Measurements from ENCODE around the gene GMEB2. TPM values are rescaled to one million over a fixed set of nuclear protein-coding genes. Genes with fewer than 3 reads are reported as not detected.

The GMEB2 gene
- total and polyA plus RNA-seq, 2 donors (not counting 1 experiment from before 2014, with no cell fraction given) = 6.3 to 10.9 TPM

GRCh38 chr20:63570281-63571086 is 56.4 kb downstream of the GMEB2 start:
- no peaks in the 10 kb centered on the region for H3K27me3 ChIP-seq (ENCODE audit: control insufficient read depth, insufficient read depth, low read length)
- H3K36me3 ChIP-seq (ENCODE audit: control insufficient read depth, insufficient read depth, low read length) = peaks cover 10% of the 10 kb centered on the region
- H3K79me2 ChIP-seq (ENCODE audit: control insufficient read depth, insufficient read depth, low read length) = peaks cover 5% of the 10 kb centered on the region
- no peak for TF ChIP-seq CTCF (conservative IDR thresholded peaks at IDR 0.05 in 1 of 2, IDR thresholded peaks at IDR 0.05 in 1 of 2; ENCODE audit: low read depth in 1 of 2, low read length in 2 of 2)
- TF ChIP-seq EZH2 (IDR thresholded peaks at IDR 0.05; ENCODE audit: low read length, missing control alignments) = no peak
- H3K9me3 ChIP-seq (ENCODE audit: control insufficient read depth, insufficient read depth, low read depth, low read length) = no peaks in the 10 kb centered on the region
- no peak for DNase-seq (ENCODE audit: low read depth in 2 of 2)
- no peak overlapping the region for H3K9ac ChIP-seq (ENCODE audit: insufficient read depth, low read length)
- H3K4me3 ChIP-seq (replicated peaks in 1 of 4; ENCODE audit: control extremely low read depth in 1 of 4, insufficient read depth in 1 of 4, low read depth in 3 of 4, low read length in 4 of 4) = no peak overlapping the region
- H2AFZ ChIP-seq (ENCODE audit: low read length) = no peak overlapping the region
- H3K4me2 ChIP-seq (ENCODE audit: extremely low read depth, insufficient read depth, low read length) = no peak overlapping the region
- H3K27ac ChIP-seq (ENCODE audit: insufficient read depth, low read length) = no peak overlapping the region
- H3K4me1 ChIP-seq (ENCODE audit: control insufficient read depth, extremely low read depth, insufficient read depth, low read length) = peaks cover 7% of the 10 kb centered on the region
- no peaks in the 10 kb centered on the region for H4K20me1 ChIP-seq (ENCODE audit: control insufficient read depth, extremely low read depth, insufficient read depth, low read length)

- H2AFZ ChIP-seq (ENCODE audit: low read length) = no peak overlapping the region
- no peaks in the 10 kb centered on the region for H4K20me1 ChIP-seq (ENCODE audit: control insufficient read depth, extremely low read depth, insufficient read depth, low read length)
- H3K27ac ChIP-seq (ENCODE audit: insufficient read depth, low read length) = no peak overlapping the region
- no peak for TF ChIP-seq CTCF (conservative IDR thresholded peaks at IDR 0.05 in 1 of 2, IDR thresholded peaks at IDR 0.05 in 1 of 2; ENCODE audit: low read depth in 1 of 2, low read length in 2 of 2)
- TF ChIP-seq EZH2 (IDR thresholded peaks at IDR 0.05; ENCODE audit: low read length, missing control alignments) = no peak
- H3K4me2 ChIP-seq (ENCODE audit: extremely low read depth, insufficient read depth, low read length) = no peak overlapping the region
- H3K36me3 ChIP-seq (ENCODE audit: control insufficient read depth, insufficient read depth, low read length) = peaks cover 13% of the 10 kb centered on the region
- DNase-seq (ENCODE audit: low read depth in 2 of 2) = no peak
- H3K4me1 ChIP-seq (ENCODE audit: control insufficient read depth, extremely low read depth, insufficient read depth, low read length) = peaks cover 2% of the 10 kb centered on the region
- no peak overlapping the region for H3K9ac ChIP-seq (ENCODE audit: insufficient read depth, low read length)
- peaks cover 5% of the 10 kb centered on the region for H3K79me2 ChIP-seq (ENCODE audit: control insufficient read depth, insufficient read depth, low read length)
- H3K27me3 ChIP-seq (ENCODE audit: control insufficient read depth, insufficient read depth, low read length) = no peaks in the 10 kb centered on the region
- H3K4me3 ChIP-seq (replicated peaks in 1 of 4; ENCODE audit: control extremely low read depth in 1 of 4, insufficient read depth in 1 of 4, low read depth in 3 of 4, low read length in 4 of 4) = no peak overlapping the region
- H3K9me3 ChIP-seq (ENCODE audit: control insufficient read depth, insufficient read depth, low read depth, low read length) = no peaks in the 10 kb centered on the region
Measured at GRCh38 chr20:63568986-63569949, 57.6 kb downstream of the GMEB2 start.
